Measurements from ENCODE around the gene MEOX1.
"Not testable (repeated sequence)": the region's sequence is repeated elsewhere in the genome, so short reads cannot be mapped to it uniquely, and the experiment has no call there.

MEOX1 gene

GRCh38 chr17:43690624-43691316 is 29.0 kb upstream of the MEOX1 start:
- Histone ChIP-seq H3F3A (ENCODE audit: insufficient read depth, low read length) (no peaks in the 10 kb centered on the region), H3K4me3 (ENCODE audit: low read depth, low read length, poor library complexity, severe bottlenecking) (no peak overlapping the region), H2AFZ (ENCODE audit: low read length) (no peak overlapping the region), H3K27ac (ENCODE audit: low read depth, low read length, poor library complexity, severe bottlenecking) (no peak overlapping the region), H3K79me2 (ENCODE audit: insufficient read depth, low read length) (no peaks in the 10 kb centered on the region), H3K4me2 (ENCODE audit: low read length) (no peak overlapping the region), H3K9ac (ENCODE audit: low read length) (no peak overlapping the region), H3K9me3 (ENCODE audit: low read length) (no peaks in the 10 kb centered on the region), H3K9me2 (ENCODE audit: low read depth, low read length) (no peaks in the 10 kb centered on the region), H3K27me3 (ENCODE audit: insufficient read depth, low read length) (no peaks in the 10 kb centered on the region; the same call in 1 of the 2 replicates), H3K36me3 (ENCODE audit: insufficient read depth, low read length) (no peaks in the 10 kb centered on the region), H4K20me1 (ENCODE audit: insufficient read depth, low read length) (no peaks in the 10 kb centered on the region), H3K4me1 (ENCODE audit: insufficient read depth, low read length, severe bottlenecking) (no peaks in the 10 kb centered on the region)
- TF ChIP-seq CTCF (IDR thresholded peaks at IDR 0.05; ENCODE audit: low read length): no peak
- no peak for TF ChIP-seq EZH2 (IDR thresholded peaks at IDR 0.05; ENCODE audit: borderline replicate concordance, low read length)

- H3K4me2 ChIP-seq (ENCODE audit: low read length): no peak overlapping the region
- H3K36me3 ChIP-seq (ENCODE audit: insufficient read depth, low read length): no peaks in the 10 kb centered on the region
- H4K20me1 ChIP-seq (ENCODE audit: insufficient read depth, low read length): no peaks in the 10 kb centered on the region
- H3K4me1 ChIP-seq (ENCODE audit: insufficient read depth, low read length, severe bottlenecking): no peaks in the 10 kb centered on the region
- no peak overlapping the region for H3K27ac ChIP-seq (ENCODE audit: low read depth, low read length, poor library complexity, severe bottlenecking)
- H3K4me3 ChIP-seq (ENCODE audit: low read depth, low read length, poor library complexity, severe bottlenecking): no peak overlapping the region
- H3K79me2 ChIP-seq (ENCODE audit: insufficient read depth, low read length): no peaks in the 10 kb centered on the region
- H3K9me2 ChIP-seq (ENCODE audit: low read depth, low read length): no peaks in the 10 kb centered on the region
- H3F3A ChIP-seq (ENCODE audit: insufficient read depth, low read length): no peaks in the 10 kb centered on the region
- no peaks in the 10 kb centered on the region; the same call in 1 of the 2 replicates for H3K27me3 ChIP-seq (ENCODE audit: insufficient read depth, low read length)
- H3K9me3 ChIP-seq (ENCODE audit: low read length): no peaks in the 10 kb centered on the region
- no peak overlapping the region for H3K9ac ChIP-seq (ENCODE audit: low read length)
- TF ChIP-seq EZH2 (IDR thresholded peaks at IDR 0.05; ENCODE audit: borderline replicate concordance, low read length) (no peak), CTCF (IDR thresholded peaks at IDR 0.05; ENCODE audit: low read length) (no peak)
- no peak overlapping the region for H2AFZ ChIP-seq (ENCODE audit: low read length)
These were observed 28.1 kb upstream of the MEOX1 start for GRCh38 chr17:43689814-43690213.

- TF ChIP-seq EZH2 (IDR thresholded peaks at IDR 0.05; ENCODE audit: borderline replicate concordance, low read length): no peak
- Histone ChIP-seq H3K27ac (ENCODE audit: low read depth, low read length, poor library complexity, severe bottlenecking) (no peak overlapping the region), H3K9me2 (ENCODE audit: low read depth, low read length) (no peaks in the 10 kb centered on the region), H3K27me3 (ENCODE audit: insufficient read depth, low read length) (no peaks in the 10 kb centered on the region; the same call in 1 of the 2 replicates), H3K9ac (ENCODE audit: low read length) (no peak overlapping the region), H2AFZ (ENCODE audit: low read length) (no peak overlapping the region), H3K4me2 (ENCODE audit: low read length) (no peak overlapping the region), H4K20me1 (ENCODE audit: insufficient read depth, low read length) (no peaks in the 10 kb centered on the region), H3K4me3 (ENCODE audit: low read depth, low read length, poor library complexity, severe bottlenecking) (no peak overlapping the region), H3K9me3 (ENCODE audit: low read length) (no peaks in the 10 kb centered on the region), H3K79me2 (ENCODE audit: insufficient read depth, low read length) (no peaks in the 10 kb centered on the region), H3F3A (ENCODE audit: insufficient read depth, low read length) (no peaks in the 10 kb centered on the region), H3K4me1 (ENCODE audit: insufficient read depth, low read length, severe bottlenecking) (no peaks in the 10 kb centered on the region), H3K36me3 (ENCODE audit: insufficient read depth, low read length) (no peaks in the 10 kb centered on the region)
These were observed 27.4 kb upstream of the MEOX1 start for GRCh38 chr17:43689131-43689530.

- H3F3A ChIP-seq (ENCODE audit: insufficient read depth, low read length); H3K27ac ChIP-seq (ENCODE audit: low read depth, low read length, poor library complexity, severe bottlenecking); H3K36me3 ChIP-seq (ENCODE audit: insufficient read depth, low read length); H3K9ac ChIP-seq (ENCODE audit: low read length); H3K4me3 ChIP-seq (ENCODE audit: low read depth, low read length, poor library complexity, severe bottlenecking); H3K4me1 ChIP-seq (ENCODE audit: insufficient read depth, low read length, severe bottlenecking); H3K9me2 ChIP-seq (ENCODE audit: low read depth, low read length); H3K4me2 ChIP-seq (ENCODE audit: low read length); H3K79me2 ChIP-seq (ENCODE audit: insufficient read depth, low read length); H4K20me1 ChIP-seq (ENCODE audit: insufficient read depth, low read length); H3K27me3 ChIP-seq (ENCODE audit: insufficient read depth, low read length); H3K9me3 ChIP-seq (ENCODE audit: low read length); H2AFZ ChIP-seq (ENCODE audit: low read length): not testable (repeated sequence)
These were observed 25.2 kb upstream of the MEOX1 start for GRCh38 chr17:43686957-43687356.

Data from OCI-LY1 (cell line).